ENCODE data around the gene ACTR3C. TPM values are rescaled to one million over a fixed set of nuclear protein-coding genes. Genes with fewer than 3 reads are reported as not detected.

Gene ACTR3C
- total RNA-seq, 4 donors from 2014 or later: 0.27 to 2.7 (median 1.1) TPM; not detected in 1

DNA sequence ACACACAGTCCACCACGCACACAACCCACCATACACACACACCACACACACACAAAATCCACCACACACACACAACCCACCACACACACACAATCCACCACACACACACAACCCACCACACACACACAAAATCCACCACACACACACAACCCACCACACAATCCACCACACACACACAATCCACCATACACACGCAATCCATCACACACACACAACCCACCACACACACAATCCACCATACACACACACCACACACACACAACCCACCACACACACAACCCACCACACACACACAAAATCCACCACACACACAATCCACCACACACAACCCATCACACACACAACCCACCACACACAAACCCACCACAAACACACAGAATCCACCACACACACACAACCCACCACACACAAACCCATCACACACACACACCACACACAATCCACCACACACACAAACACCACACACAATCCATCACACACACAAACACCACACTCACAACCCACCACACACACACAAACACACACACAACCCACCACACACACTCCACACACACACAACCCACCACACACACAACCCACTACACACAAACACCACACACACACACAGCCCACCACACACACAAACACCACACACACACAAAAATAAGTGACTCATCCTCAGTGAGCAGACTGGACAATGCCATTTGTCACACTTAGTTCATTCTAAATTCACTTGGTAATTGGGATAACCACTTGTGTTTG is 36.4 kb upstream of the ACTR3C start:
- H3K36me3 ChIP-seq: no peaks in the 10 kb centered on the region
- no peaks in the 10 kb centered on the region for H3K27me3 ChIP-seq
- intact Hi-C loops (cut with DNase I; ENCODE audit: low total_unique reads): loop anchor here (10.0 kb wide), 2 partner anchors 885 to 1475 kb away; partner anchors contain the start of genes EZH2 and SMARCD3
- in situ Hi-C loops (cut with MboI; ENCODE audit: low sequenced_read_pairs in 4 of 4): no loop called here
- TF ChIP-seq POLR2A (IDR thresholded peaks at IDR 0.05): no peak
- TF ChIP-seq, protein P1, sequence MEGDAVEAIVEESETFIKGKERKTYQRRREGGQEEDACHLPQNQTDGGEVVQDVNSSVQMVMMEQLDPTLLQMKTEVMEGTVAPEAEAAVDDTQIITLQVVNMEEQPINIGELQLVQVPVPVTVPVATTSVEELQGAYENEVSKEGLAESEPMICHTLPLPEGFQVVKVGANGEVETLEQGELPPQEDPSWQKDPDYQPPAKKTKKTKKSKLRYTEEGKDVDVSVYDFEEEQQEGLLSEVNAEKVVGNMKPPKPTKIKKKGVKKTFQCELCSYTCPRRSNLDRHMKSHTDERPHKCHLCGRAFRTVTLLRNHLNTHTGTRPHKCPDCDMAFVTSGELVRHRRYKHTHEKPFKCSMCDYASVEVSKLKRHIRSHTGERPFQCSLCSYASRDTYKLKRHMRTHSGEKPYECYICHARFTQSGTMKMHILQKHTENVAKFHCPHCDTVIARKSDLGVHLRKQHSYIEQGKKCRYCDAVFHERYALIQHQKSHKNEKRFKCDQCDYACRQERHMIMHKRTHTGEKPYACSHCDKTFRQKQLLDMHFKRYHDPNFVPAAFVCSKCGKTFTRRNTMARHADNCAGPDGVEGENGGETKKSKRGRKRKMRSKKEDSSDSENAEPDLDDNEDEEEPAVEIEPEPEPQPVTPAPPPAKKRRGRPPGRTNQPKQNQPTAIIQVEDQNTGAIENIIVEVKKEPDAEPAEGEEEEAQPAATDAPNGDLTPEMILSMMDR (IDR thresholded peaks at IDR 0.05 in 4 of 5, conservative IDR thresholded peaks at IDR 0.05 in 1 of 5): no peak
- DNase-seq (no peak), ATAC-seq (no peak)
- H3K27ac ChIP-seq: no peak overlapping the region
- H3K4me3 ChIP-seq: no peak overlapping the region
- no peaks in the 10 kb centered on the region for H3K9me3 ChIP-seq
- peaks cover 29 to 35% of the 10 kb centered on the region in 2 donors for H3K4me1 ChIP-seq

DNA sequence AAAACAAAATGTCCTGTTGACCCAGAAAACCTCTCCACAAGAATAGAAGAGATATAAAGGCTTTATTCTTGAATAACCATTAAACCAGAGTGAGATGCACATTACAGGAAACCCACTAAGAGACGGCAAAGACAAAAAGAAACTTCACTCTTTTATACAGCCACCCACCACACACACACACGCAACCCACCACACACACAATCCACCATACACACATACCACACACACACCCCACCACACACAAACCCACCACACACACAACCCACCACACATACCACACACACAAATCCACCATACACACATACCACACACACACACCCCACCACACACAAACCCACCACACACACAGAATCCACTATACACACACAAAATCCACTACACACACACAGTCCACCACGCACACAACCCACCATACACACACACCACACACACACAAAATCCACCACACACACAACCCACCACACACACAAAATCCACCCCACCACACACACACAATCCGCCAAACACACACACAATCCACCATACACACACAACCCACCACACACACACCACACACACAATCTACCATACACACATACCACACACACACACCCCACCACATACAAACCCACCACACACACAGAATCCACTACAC is 35.8 kb upstream of the ACTR3C start:
- ATAC-seq (no peak), DNase-seq (no peak)
- no peaks in the 10 kb centered on the region for H3K9me3 ChIP-seq
- H3K27ac ChIP-seq: no peak overlapping the region
- H3K27me3 ChIP-seq: no peaks in the 10 kb centered on the region
- H3K36me3 ChIP-seq: no peaks in the 10 kb centered on the region
- intact Hi-C loops (cut with DNase I; ENCODE audit: low total_unique reads): no loop called here
- TF ChIP-seq, protein P1 (IDR thresholded peaks at IDR 0.05 in 4 of 5, conservative IDR thresholded peaks at IDR 0.05 in 1 of 5): no peak
- no peak for TF ChIP-seq POLR2A (IDR thresholded peaks at IDR 0.05)
- no peak overlapping the region for H3K4me3 ChIP-seq
- H3K4me1 ChIP-seq: peaks cover 24 to 29% of the 10 kb centered on the region in 2 donors
- in situ Hi-C loops (cut with MboI; ENCODE audit: low sequenced_read_pairs in 4 of 4): no loop called here

DNA sequence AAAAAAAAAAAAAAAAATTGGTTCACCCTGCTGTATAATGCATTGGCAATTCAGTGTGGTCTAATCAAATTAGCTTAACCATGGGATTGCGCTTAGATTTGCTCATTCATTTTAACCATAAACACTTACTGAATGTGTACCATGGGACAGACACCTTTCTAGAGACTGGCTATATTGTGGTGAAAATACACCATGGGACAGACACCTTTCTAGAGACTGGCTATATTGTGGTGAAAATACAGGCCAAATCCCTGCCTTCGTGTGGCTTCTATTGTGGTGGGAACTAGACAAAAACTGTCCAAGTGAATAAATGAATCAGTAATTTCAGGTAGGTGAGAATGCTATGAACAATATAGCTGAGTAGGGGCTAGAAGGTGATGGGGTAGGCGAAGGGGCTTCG is 35.1 kb upstream of the ACTR3C start:
- Histone ChIP-seq H3K4me1 (peaks cover 22% of the 10 kb centered on the region in 2 donors), H3K4me3 (no peak overlapping the region), H3K36me3 (no peaks in the 10 kb centered on the region), H3K27ac (no peak overlapping the region), H3K9me3 (no peaks in the 10 kb centered on the region), H3K27me3 (no peaks in the 10 kb centered on the region)
- in situ Hi-C loops (cut with MboI; ENCODE audit: low sequenced_read_pairs in 4 of 4): no loop called here
- ATAC-seq (no peak), DNase-seq (no peak)
- TF ChIP-seq, protein P1 (IDR thresholded peaks at IDR 0.05 in 4 of 5, conservative IDR thresholded peaks at IDR 0.05 in 1 of 5): no peak
- TF ChIP-seq POLR2A (IDR thresholded peaks at IDR 0.05): no peak
- intact Hi-C loops (cut with DNase I; ENCODE audit: low total_unique reads): no loop called here

DNA sequence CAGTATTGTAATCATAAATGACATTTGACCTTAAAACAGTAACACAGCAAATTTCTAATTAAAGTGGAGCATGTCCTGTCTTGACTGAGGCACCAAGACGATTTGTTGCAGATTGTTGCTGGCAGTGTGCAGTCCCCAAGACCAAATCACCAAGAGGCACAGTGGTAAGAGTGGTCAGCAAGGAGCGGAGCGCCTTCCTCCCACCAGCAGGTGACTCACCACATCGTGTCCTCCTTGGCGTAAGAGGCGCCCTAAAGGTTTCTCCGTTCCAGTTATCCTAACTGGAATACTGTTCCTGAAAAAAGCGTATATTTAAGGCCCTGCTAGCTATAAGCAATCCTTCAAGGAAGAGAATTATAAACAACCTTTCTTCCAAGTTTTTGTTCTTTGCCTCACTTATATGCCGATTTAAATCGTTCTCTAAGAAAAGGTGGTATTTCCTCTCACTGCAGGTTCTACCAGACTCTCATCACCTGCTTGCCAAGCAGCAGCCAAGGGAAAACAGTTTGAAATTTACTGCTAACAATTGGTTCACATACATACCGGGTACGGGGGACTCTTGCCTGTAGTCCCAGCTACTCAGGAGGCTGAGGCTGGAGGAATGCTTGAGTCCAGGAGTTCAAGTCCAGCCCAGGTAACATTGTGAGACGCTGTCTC is 34.6 kb upstream of the ACTR3C start:
- intact Hi-C loops (cut with DNase I; ENCODE audit: low total_unique reads): loop anchor here (2.0 kb wide), 1 partner anchor 63 kb away; no protein-coding TSS in a partner anchor
- Histone ChIP-seq H3K36me3 (no peaks in the 10 kb centered on the region), H3K4me1 (peaks cover 20 to 21% of the 10 kb centered on the region in 2 donors), H3K27me3 (no peaks in the 10 kb centered on the region), H3K27ac (peak overlapping the region in 2 of 4 donors; percentile 42 to 51), H3K4me3 (no peak overlapping the region), H3K9me3 (no peaks in the 10 kb centered on the region)
- no peak for DNase-seq
- no peak for TF ChIP-seq POLR2A (IDR thresholded peaks at IDR 0.05)
- TF ChIP-seq, protein P1 (IDR thresholded peaks at IDR 0.05 in 4 of 5, conservative IDR thresholded peaks at IDR 0.05 in 1 of 5): no peak
- ATAC-seq: peak in 1 of 2 donors; percentile 26
- in situ Hi-C loops (cut with MboI; ENCODE audit: low sequenced_read_pairs in 4 of 4): no loop called here
